SU-DHL-6 (cell line): ENCODE measurements around the gene ATP6V0E2.

Experiments
- H2AFZ ChIP-seq: fragments of 200-600 bp; sonication (generic); 2 replicates; pipeline ENCODE4 v1.6.1; 2014; ENCODE audit warnings: low read depth, mild to moderate bottlenecking, moderate library complexity, mixed read lengths, antibody characterized with exemption, low read length; ENCODE audit not compliant: severe bottlenecking
- H3F3A ChIP-seq: fragments of 200-600 bp; shearing (Covaris generic); 2 replicates; pipeline ENCODE4 v1.6.0; 2016; ENCODE audit warnings: antibody characterized with exemption, mild to moderate bottlenecking; ENCODE audit not compliant: insufficient read depth
- H3K27ac ChIP-seq: fragments of 200-600 bp; sonication (generic); 2 replicates; pipeline ENCODE4 v1.5.1; 2016; ENCODE audit warnings: low read depth, mild to moderate bottlenecking, low read length, moderate library complexity, mixed read lengths
- H3K27me3 ChIP-seq: fragments of 200-600 bp; sonication (generic), shearing (Covaris generic); 2 replicates; pipeline ENCODE4 v1.6.0; 2014; ENCODE audit warnings: mild to moderate bottlenecking, low read length
- H3K36me3 ChIP-seq: fragments of 200-600 bp; sonication (generic); 2 replicates; pipeline ENCODE4 v1.6.1; 2014; ENCODE audit warnings: mild to moderate bottlenecking, low read length, mixed read lengths
- H3K4me2 ChIP-seq: fragments of 300-600, 200-600 bp; shearing (Covaris generic), sonication (generic); 2 replicates; pipeline ENCODE4 v1.6.0; 2014; ENCODE audit warnings: low read length, low read depth, mild to moderate bottlenecking; ENCODE audit not compliant: poor library complexity, severe bottlenecking
- H3K4me3 ChIP-seq: fragments of 200-600 bp; sonication (generic); 2 replicates; pipeline ENCODE4 v1.5.1; 2014; ENCODE audit warnings: antibody characterized with exemption, low read length, mild to moderate bottlenecking, mixed read lengths; ENCODE audit not compliant: insufficient read depth, poor library complexity, severe bottlenecking
- H3K79me2 ChIP-seq: fragments of 200-600 bp; sonication (generic); 2 replicates; pipeline ENCODE4 v1.6.1; 2014; ENCODE audit warnings: mild to moderate bottlenecking, low read length, moderate library complexity; ENCODE audit not compliant: insufficient read depth
- H3K9ac ChIP-seq: fragments of 200-600 bp; sonication (generic); 2 replicates; pipeline ENCODE4 v1.7.0; 2014; ENCODE audit warnings: mild to moderate bottlenecking, low read length
- H3K9me2 ChIP-seq: fragments of 200-600 bp; sonication (generic); replicated peaks from 2 replicates; pipeline ENCODE4 v1.6.1; 2014; ENCODE audit warnings: low read length; ENCODE audit not compliant: insufficient read depth
- H3K9me3 ChIP-seq: fragments of 200-600 bp; sonication (generic); 2 replicates; pipeline ENCODE4 v1.6.1; 2014; ENCODE audit warnings: low read length, mixed read lengths; ENCODE audit not compliant: insufficient read depth
- H4K20me1 ChIP-seq: fragments of 200-600 bp; sonication (generic); 2 replicates; pipeline ENCODE4 v1.6.1; 2014; ENCODE audit warnings: low read depth, mild to moderate bottlenecking, antibody characterized with exemption, low read length, moderate library complexity, mixed read lengths
- CTCF ChIP-seq: fragments of 200-600 bp; sonication (generic); IDR thresholded peaks from one replicate; pipeline ENCODE4 v1.5.1; 2017; ENCODE audit warnings: antibody characterized with exemption, mild to moderate bottlenecking, low read length, moderate library complexity; ENCODE audit not compliant: insufficient read depth, poor library complexity, severe bottlenecking
- EZH2phosphoT487 ChIP-seq: fragments of 200-600 bp; sonication (generic), shearing (Covaris generic); conservative IDR thresholded peaks from 2 replicates; pipeline ENCODE4 v1.6.1; 2018; ENCODE audit warnings: mild to moderate bottlenecking, antibody characterized with exemption, low read length, moderate library complexity, mixed read lengths

Gene ATP6V0E2

GRCh38 chr7:149875396-149875795 lies 1.6 kb downstream of the ATP6V0E2 start:
- no peaks in the 10 kb centered on the region for H3K9me3 ChIP-seq
- no peak overlapping the region for H3K4me3 ChIP-seq
- no peak overlapping the region for H2AFZ ChIP-seq
- no peaks in the 10 kb centered on the region for H3K27me3 ChIP-seq
- H3K79me2 ChIP-seq = no peaks in the 10 kb centered on the region
- no peaks in the 10 kb centered on the region for H4K20me1 ChIP-seq
- H3F3A ChIP-seq = no peaks in the 10 kb centered on the region
- no peaks in the 10 kb centered on the region for H3K36me3 ChIP-seq
- H3K27ac ChIP-seq = no peak overlapping the region
- no peak overlapping the region for H3K9ac ChIP-seq
- TF ChIP-seq CTCF (no peak), EZH2phosphoT487 (no peak)
- H3K9me2 ChIP-seq = no peaks in the 10 kb centered on the region
- no peak overlapping the region for H3K4me2 ChIP-seq

GRCh38 chr7:149877890-149878522 lies 4.2 kb downstream of the ATP6V0E2 start:
- H3F3A ChIP-seq = no peaks in the 10 kb centered on the region
- H3K27me3 ChIP-seq = no peaks in the 10 kb centered on the region
- no peak for TF ChIP-seq CTCF
- no peak for TF ChIP-seq EZH2phosphoT487

GRCh38 chr7:149878523-149878921 lies 4.8 kb downstream of the ATP6V0E2 start:
- H3K9me3 ChIP-seq = no peaks in the 10 kb centered on the region
- TF ChIP-seq CTCF = no peak
- TF ChIP-seq EZH2phosphoT487 = no peak
- no peak overlapping the region for H3K4me3 ChIP-seq

More at GRCh38 chr7:149877890-149878522, 4.2 kb downstream of the ATP6V0E2 start:
- Histone ChIP-seq H3K4me2 (no peak overlapping the region), H3K36me3 (no peaks in the 10 kb centered on the region), H3K9me3 (no peaks in the 10 kb centered on the region), H3K9ac (no peak overlapping the region), H3K79me2 (no peaks in the 10 kb centered on the region), H2AFZ (no peak overlapping the region), H3K27ac (no peak overlapping the region), H3K4me3 (no peak overlapping the region), H3K9me2 (no peaks in the 10 kb centered on the region), H4K20me1 (no peaks in the 10 kb centered on the region)

More at GRCh38 chr7:149878523-149878921, 4.8 kb downstream of the ATP6V0E2 start:
- Histone ChIP-seq H2AFZ (no peak overlapping the region), H3K9me2 (no peaks in the 10 kb centered on the region), H3K27me3 (no peaks in the 10 kb centered on the region), H3K9ac (no peak overlapping the region), H3K4me2 (no peak overlapping the region), H3F3A (no peaks in the 10 kb centered on the region), H3K36me3 (no peaks in the 10 kb centered on the region), H3K27ac (no peak overlapping the region), H4K20me1 (no peaks in the 10 kb centered on the region), H3K79me2 (no peaks in the 10 kb centered on the region)
